H1 (cell line): ENCODE measurements around the gene GALR2. TPM values are rescaled to one million over a fixed set of nuclear protein-coding genes. Genes with fewer than 3 reads are reported as not detected.

Experiments used
- ATF3 ChIP-seq: IDR thresholded peaks from 2 replicates; pipeline ENCODE4 v1.6.1; 2011; ENCODE audit warnings: low read depth, mild to moderate bottlenecking, low read length; ENCODE audit not compliant: insufficient read depth
- CBX8 ChIP-seq: fragments of 300-800, 300-1000 bp; sonication (generic); IDR thresholded peaks from 2 replicates; pipeline ENCODE4 v1.7.1; 2016; ENCODE audit warnings: low read depth, low read length, borderline replicate concordance
- EGR1 ChIP-seq: IDR thresholded peaks from 2 replicates; pipeline ENCODE4 v1.6.1; 2011; ENCODE audit warnings: low read depth, low read length, borderline replicate concordance
- EZH2 ChIP-seq: fragments of 200-600 bp; sonication (generic); IDR thresholded peaks from 2 replicates; pipeline ENCODE4 v1.7.1; 2012; ENCODE audit warnings: low read depth, mild to moderate bottlenecking, moderate library complexity, low read length, inconsistent platforms; ENCODE audit not compliant: severe bottlenecking
- polyA plus RNA-seq, 7 experiments: library from polyadenylated mRNA; depleted of rRNA in 3 of 7; stranded (reverse) in 5 of 7; unstranded in 2 of 7; fragments of >200 nt in 5 of 7; fragments of 200-250 nt in 2 of 7; gene quantifications; 1 replicate in 5 of 7; 2 replicates in 1 of 7; 4 replicates in 1 of 7; pipeline versions ENCODE4 v1.2.1 to v1.2.3, GENCODE V29; 2011 to 2013; ENCODE audit warnings: missing spikeins in 2 of 7, mixed read lengths in 2 of 7
- total RNA-seq: library from RNA; stranded (reverse); fragmentation: NEBNext Ultra II Directional; extraction: Animal tissue kit (Norgen Biotek cat#: 25700); gene quantifications from 2 replicates; pipeline ENCODE4 v1.2.1, GENCODE V29; 2021

The GALR2 gene
- total and polyA plus RNA-seq, 2 of the 8 experiments (the other 6 are each of a cell fraction or from before 2014, with no cell fraction given), result 0.86 to 2.2 TPM

DNA sequence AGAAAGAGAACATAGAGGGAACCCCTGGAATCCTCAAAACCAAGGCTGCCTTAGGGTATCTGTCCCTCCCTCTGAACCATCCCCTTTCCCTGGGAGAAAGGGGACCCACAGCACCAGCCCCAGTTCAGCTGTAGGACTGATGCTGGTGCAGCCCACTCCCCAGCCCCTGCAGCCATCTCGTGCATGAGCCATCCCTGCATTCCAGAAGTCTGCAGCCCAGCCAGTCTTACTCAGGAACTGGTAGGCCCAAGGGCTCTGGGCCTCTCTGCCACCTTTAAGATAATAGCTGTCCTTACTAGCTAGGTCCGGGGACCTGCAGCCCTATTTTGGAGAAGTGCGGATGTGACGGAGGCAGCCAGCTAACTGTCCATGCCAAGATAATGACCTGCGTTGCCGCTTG, 41.4 kb upstream of the GALR2 start (continued):
- TF ChIP-seq ATF3, result no peak
- no peak for TF ChIP-seq CBX8
- no peak for TF ChIP-seq EZH2
- TF ChIP-seq EGR1, result no peak
- TF ChIP-seq, all 59 proteins: peak for 0
